Loucy (cell line): ENCODE data around the gene ADGRD1.
A peak's percentile ranks its signal among the peaks of the same experiment; 100 is the strongest.
"Not testable (repeated sequence)": the region's sequence is repeated elsewhere in the genome, so short reads cannot be mapped to it uniquely, and the experiment has no call there.

Source experiments
- H2AFZ ChIP-seq: fragments of 200-600 bp; sonication (generic); 2 replicates; pipeline ENCODE4 v1.6.0; 2016; ENCODE audit warnings: antibody characterized with exemption, mild to moderate bottlenecking, low read length, moderate library complexity
- H3F3A ChIP-seq: fragments of 200-600 bp; 2 replicates; pipeline ENCODE4 v1.6.0; 2016; ENCODE audit warnings: antibody characterized with exemption, low read depth, mild to moderate bottlenecking
- H3K27me3 ChIP-seq: fragments of 200-600 bp; sonication (generic); 2 replicates; pipeline ENCODE4 v1.6.1; 2014; ENCODE audit warnings: low read length, mild to moderate bottlenecking; ENCODE audit not compliant: insufficient read depth, poor library complexity, severe bottlenecking
- H3K36me3 ChIP-seq: fragments of 200-600 bp; sonication (generic); 2 replicates; pipeline ENCODE4 v1.6.1; 2016; ENCODE audit warnings: low read length; ENCODE audit not compliant: insufficient read depth
- H3K4me1 ChIP-seq: fragments of 200-600 bp; sonication (generic); 2 replicates; pipeline ENCODE4 v1.5.1; 2014; ENCODE audit warnings: low read length, mild to moderate bottlenecking; ENCODE audit not compliant: insufficient read depth, poor library complexity, severe bottlenecking
- H3K4me2 ChIP-seq: fragments of 200-600 bp; sonication (generic); 2 replicates; pipeline ENCODE4 v1.6.0; 2014; ENCODE audit warnings: antibody characterized with exemption, low read length, low read depth, mild to moderate bottlenecking; ENCODE audit not compliant: poor library complexity, severe bottlenecking
- H3K4me3 ChIP-seq: fragments of 200-600 bp; sonication (generic); 2 replicates; pipeline ENCODE4 v1.5.1; 2014; ENCODE audit warnings: low read length, mild to moderate bottlenecking, mixed read lengths; ENCODE audit not compliant: poor library complexity, severe bottlenecking
- H3K79me2 ChIP-seq: fragments of 200-600 bp; sonication (generic); 2 replicates; pipeline ENCODE4 v1.6.1; 2014; ENCODE audit warnings: low read length; ENCODE audit not compliant: insufficient read depth
- H3K9ac ChIP-seq: fragments of 200-600 bp; sonication (generic); 2 replicates; pipeline ENCODE4 v1.6.0; 2014; ENCODE audit warnings: mild to moderate bottlenecking, low read depth, low read length, moderate library complexity; ENCODE audit not compliant: poor library complexity, severe bottlenecking
- H3K9me2 ChIP-seq: fragments of 200-600 bp; sonication (generic); replicated peaks from 2 replicates; pipeline ENCODE4 v1.6.1; 2016; ENCODE audit warnings: low read depth, low read length, mixed read lengths
- H3K9me3 ChIP-seq: fragments of 200-600 bp; sonication (generic); 2 replicates; pipeline ENCODE4 v1.6.1; 2014; ENCODE audit warnings: mild to moderate bottlenecking, antibody characterized with exemption, low read length, low read depth; ENCODE audit not compliant: insufficient read depth
- H4K20me1 ChIP-seq: fragments of 200-600 bp; sonication (generic); 2 replicates; pipeline ENCODE4 v1.6.0; 2014; ENCODE audit warnings: antibody characterized with exemption, low read length, mild to moderate bottlenecking; ENCODE audit not compliant: insufficient read depth, poor library complexity, severe bottlenecking
- CTCF ChIP-seq: fragments of 200-600 bp; sonication (generic); conservative IDR thresholded peaks from 2 replicates; pipeline ENCODE4 v1.5.1; 2014; ENCODE audit warnings: mild to moderate bottlenecking, antibody characterized with exemption, low read length
- EZH2phosphoT487 ChIP-seq: fragments of 200-600 bp; IDR thresholded peaks from 2 replicates; pipeline ENCODE4 v1.6.1; 2018; ENCODE audit warnings: antibody characterized with exemption, mild to moderate bottlenecking, moderate library complexity, borderline replicate concordance

The ADGRD1 gene

GRCh38 chr12:131116468-131117117 lies 162.9 kb downstream of the ADGRD1 start:
- Histone ChIP-seq H3K4me1 (no peaks in the 10 kb centered on the region), H4K20me1 (no peaks in the 10 kb centered on the region), H3K4me3 (no peak overlapping the region), H3K9me3 (no peaks in the 10 kb centered on the region), H3K27me3 (no peaks in the 10 kb centered on the region), H3F3A (no peaks in the 10 kb centered on the region), H3K79me2 (no peaks in the 10 kb centered on the region), H3K4me2 (no peak overlapping the region), H3K9ac (no peak overlapping the region), H3K9me2 (no peaks in the 10 kb centered on the region), H3K36me3 (no peaks in the 10 kb centered on the region), H2AFZ (no peak overlapping the region; the same call in 1 of the 2 replicates)
- peak; percentile 82 for TF ChIP-seq CTCF
- TF ChIP-seq EZH2phosphoT487, result no peak

- Histone ChIP-seq H3K79me2 (no peaks in the 10 kb centered on the region), H3F3A (no peaks in the 10 kb centered on the region), H3K36me3 (no peaks in the 10 kb centered on the region), H3K4me1 (no peaks in the 10 kb centered on the region), H3K9me3 (no peaks in the 10 kb centered on the region), H3K4me2 (no peak overlapping the region), H3K4me3 (no peak overlapping the region), H2AFZ (no peak overlapping the region), H4K20me1 (no peaks in the 10 kb centered on the region), H3K27me3 (no peaks in the 10 kb centered on the region), H3K9ac (no peak overlapping the region), H3K9me2 (no peaks in the 10 kb centered on the region)
- TF ChIP-seq EZH2phosphoT487 (no peak), CTCF (no peak)
These were observed 163.9 kb downstream of the ADGRD1 start for GRCh38 chr12:131117438-131118245.

GRCh38 chr12:131118371-131118770 lies 164.7 kb downstream of the ADGRD1 start:
- no peaks in the 10 kb centered on the region for H3K27me3 ChIP-seq
- no peaks in the 10 kb centered on the region for H3K9me2 ChIP-seq
- H3F3A ChIP-seq, result no peaks in the 10 kb centered on the region
- H3K9me3 ChIP-seq, result no peaks in the 10 kb centered on the region
- H3K36me3 ChIP-seq, result no peaks in the 10 kb centered on the region
- no peak overlapping the region for H2AFZ ChIP-seq
- H3K4me3 ChIP-seq, result no peak overlapping the region
- no peaks in the 10 kb centered on the region for H3K4me1 ChIP-seq
- no peaks in the 10 kb centered on the region for H4K20me1 ChIP-seq
- TF ChIP-seq CTCF, result no peak
- TF ChIP-seq EZH2phosphoT487, result no peak
- no peaks in the 10 kb centered on the region for H3K79me2 ChIP-seq
- H3K4me2 ChIP-seq, result no peak overlapping the region
- no peak overlapping the region for H3K9ac ChIP-seq

- H3K4me3 ChIP-seq, H4K20me1 ChIP-seq, H3K9me2 ChIP-seq, H3K9ac ChIP-seq, H3K4me1 ChIP-seq, H3K36me3 ChIP-seq, H3K9me3 ChIP-seq, H3F3A ChIP-seq, H3K27me3 ChIP-seq, H2AFZ ChIP-seq, H3K79me2 ChIP-seq, H3K4me2 ChIP-seq: not testable (repeated sequence)
These were observed 165.6 kb downstream of the ADGRD1 start for GRCh38 chr12:131119345-131119744.
